Ascending aorta (tissue), 2 donors: ENCODE measurements around the gene DYNLRB1. TPM values are rescaled to one million over a fixed set of nuclear protein-coding genes. Genes with fewer than 3 reads are reported as not detected.

ENCODE experiments used
- DNase-seq, 2 donors: peaks; one replicate each; pipeline ENCODE4 v3.0.0-alpha.2; 2019; ENCODE audit warnings: low spot score in 2 of 2
- H3K27ac ChIP-seq, 2 donors: fragments of 200-600 bp; sonication (generic); one replicate each; pipeline ENCODE4 v1.5.1; 2016 to 2017; ENCODE audit warnings: mild to moderate bottlenecking in 1 of 2
- H3K27me3 ChIP-seq: fragments of 200-600 bp; sonication (generic); one replicate; pipeline ENCODE4 v1.5.1; 2017
- H3K36me3 ChIP-seq, 2 donors: fragments of 200-600 bp; sonication (generic); one replicate each; pipeline ENCODE4 v1.5.1; 2016
- H3K4me1 ChIP-seq, 2 donors: fragments of 200-600 bp; sonication (generic); one replicate each; pipeline ENCODE4 v1.5.1; 2016 to 2017; ENCODE audit warnings: mild to moderate bottlenecking in 1 of 2
- H3K4me3 ChIP-seq, 2 donors: fragments of 200-600 bp; sonication (generic); one replicate each; pipeline ENCODE4 v1.5.1; 2016 to 2017; ENCODE audit warnings: mild to moderate bottlenecking in 1 of 2
- H3K9me3 ChIP-seq, 2 donors: fragments of 200-600 bp; sonication (generic); one replicate each; pipeline ENCODE4 v1.5.1; 2016
- CTCF ChIP-seq, 3 experiments: fragments of 200-600 bp in 2 of 3; fragments of 450-650 bp in 1 of 3; sonication (generic) in 2 of 3; IDR thresholded peaks; one replicate each; pipeline ENCODE4 v1.5.1; 2016 to 2019; ENCODE audit warnings: antibody characterized with exemption in 3 of 3, mild to moderate bottlenecking in 1 of 3, moderate library complexity in 1 of 3
- intact Hi-C: fragments of 100-400 bp; cut with DNase I; formaldehyde crosslinking; loops from one replicate; pipeline ENCODE4 v1.15.1; 2023
- total RNA-seq: library from RNA; depleted of rRNA; stranded (reverse); fragments of >200 nt; gene quantifications from one replicate; pipeline ENCODE4 v1.1.0, GENCODE V29; 2016

The DYNLRB1 gene
- total RNA-seq = 148 TPM

- Histone ChIP-seq H3K27ac (peak within 1 kb of the TSS; percentile 89 to 97), H3K4me3 (peak within 1 kb of the TSS; percentile 78 to 80), H3K36me3 (peaks cover 0 to 5% of the 10 kb centered on the region in 2 donors), H3K4me1 (peaks cover 0 to 27% of the 10 kb centered on the region in 2 donors), H3K27me3 (no peaks in the 10 kb centered on the region), H3K9me3 (no peaks in the 10 kb centered on the region)
- intact Hi-C loops = loop anchor here (2.0 to 5.0 kb wide), 5 partner anchors 39 to 204 kb away; partner anchors contain the start of genes ITCH and MAP1LC3A
- peak; percentile 82 to 98 for DNase-seq
- no peak for TF ChIP-seq CTCF (IDR thresholded peaks at IDR 0.05)
Observed at GRCh38 chr20:34516247-34517113, at the start of gene DYNLRB1. TSS of gene DYNLRB1 (plus strand) at chr20:34516422. CDS start at chr20:34516459, 37 bp downstream.

- H3K9me3 ChIP-seq = no peaks in the 10 kb centered on the region
- no peak overlapping the region for H3K27ac ChIP-seq
- no peak for TF ChIP-seq CTCF (IDR thresholded peaks at IDR 0.05)
- H3K36me3 ChIP-seq = peaks cover 10 to 25% of the 10 kb centered on the region in 2 donors
- H3K4me1 ChIP-seq = peaks cover 0 to 8% of the 10 kb centered on the region in 2 donors
- no peak for DNase-seq
- intact Hi-C loops = no loop called here
- H3K27me3 ChIP-seq = no peaks in the 10 kb centered on the region
- H3K4me3 ChIP-seq = no peak overlapping the region
Observed at GRCh38 chr20:34468951-34469350, 47.3 kb upstream of the DYNLRB1 start.

- no peaks in the 10 kb centered on the region for H3K27me3 ChIP-seq
- no peak for DNase-seq
- intact Hi-C loops = no loop called here
- H3K36me3 ChIP-seq = peaks cover 7 to 21% of the 10 kb centered on the region in 2 donors
- peak overlapping the region in 1 of 2 donors; percentile 70 for H3K27ac ChIP-seq
- no peak overlapping the region for H3K4me3 ChIP-seq
- H3K4me1 ChIP-seq = peaks cover 0 to 12% of the 10 kb centered on the region in 2 donors
- no peaks in the 10 kb centered on the region for H3K9me3 ChIP-seq
- no peak for TF ChIP-seq CTCF (IDR thresholded peaks at IDR 0.05)
Observed at GRCh38 chr20:34472246-34472925, 43.8 kb upstream of the DYNLRB1 start.

GRCh38 chr20:34473262-34473883 lies 42.8 kb upstream of the DYNLRB1 start:
- H3K4me1 ChIP-seq = peaks cover 0 to 12% of the 10 kb centered on the region in 2 donors
- no peak overlapping the region for H3K4me3 ChIP-seq
- H3K27ac ChIP-seq = peak overlapping the region in 1 of 2 donors; percentile 70
- H3K36me3 ChIP-seq = peaks cover 7 to 29% of the 10 kb centered on the region in 2 donors
- H3K9me3 ChIP-seq = no peaks in the 10 kb centered on the region
- intact Hi-C loops = no loop called here
- H3K27me3 ChIP-seq = no peaks in the 10 kb centered on the region
- peak in 1 of 3 experiments; percentile 20 for TF ChIP-seq CTCF (IDR thresholded peaks at IDR 0.05)
- DNase-seq = no peak

GRCh38 chr20:34475979-34476736 lies 40.1 kb upstream of the DYNLRB1 start:
- intact Hi-C loops = loop anchor here (1.0 to 5.0 kb wide), 2 partner anchors 41 to 164 kb away; partner anchors contain the start of gene DYNLRB1

More at GRCh38 chr20:34475979-34476736, 40.1 kb upstream of the DYNLRB1 start:
- H3K27me3 ChIP-seq = no peaks in the 10 kb centered on the region
- peak in 1 of 2 donors; percentile 75 for DNase-seq
- H3K4me1 ChIP-seq = peaks cover 0 to 12% of the 10 kb centered on the region in 2 donors
- H3K36me3 ChIP-seq = peaks cover 13 to 33% of the 10 kb centered on the region in 2 donors
- no peaks in the 10 kb centered on the region for H3K9me3 ChIP-seq
- peak; percentile 48 to 79 (median 62) for TF ChIP-seq CTCF (IDR thresholded peaks at IDR 0.05)
- H3K4me3 ChIP-seq = no peak overlapping the region
- peak overlapping the region in 1 of 2 donors; percentile 34 for H3K27ac ChIP-seq
